ENCODE data around the gene OR13J1.
"Not testable (repeated sequence)": the region's sequence is repeated elsewhere in the genome, so short reads cannot be mapped to it uniquely, and the experiment has no call there.

The OR13J1 gene

GRCh38 chr9:35915681-35916294 is 45.6 kb upstream of the OR13J1 start:
- Histone ChIP-seq H3K27me3 (ENCODE audit: insufficient read depth, low read depth) (no peaks in the 10 kb centered on the region), H3K4me3 (IDR thresholded peaks at IDR 0.05; ENCODE audit: insufficient read depth, low read depth, low read length) (no peak overlapping the region), H2AFZ (ENCODE audit: low read depth) (no peak overlapping the region), H3K4me1 (ENCODE audit: low read depth, poor library complexity, severe bottlenecking) (peaks cover 8% of the 10 kb centered on the region), H3K4me2 (no peak overlapping the region), H3K36me3 (ENCODE audit: insufficient read depth) (no peaks in the 10 kb centered on the region), H3K79me2 (ENCODE audit: insufficient read depth, low read depth) (no peaks in the 10 kb centered on the region), H3K9ac (no peak overlapping the region), H3K27ac (no peak overlapping the region), H4K20me1 (ENCODE audit: insufficient read depth) (no peaks in the 10 kb centered on the region)
- no peak for TF ChIP-seq CTCF (conservative IDR thresholded peaks at IDR 0.05; ENCODE audit: low read depth, low read length)

- no peak overlapping the region for H3K4me2 ChIP-seq
- H3K36me3 ChIP-seq (ENCODE audit: insufficient read depth), result no peaks in the 10 kb centered on the region
- H3K9ac ChIP-seq, result no peak overlapping the region
- no peak overlapping the region for H2AFZ ChIP-seq (ENCODE audit: low read depth)
- peaks cover 13% of the 10 kb centered on the region for H3K4me1 ChIP-seq (ENCODE audit: low read depth, poor library complexity, severe bottlenecking)
- no peaks in the 10 kb centered on the region for H3K27me3 ChIP-seq (ENCODE audit: insufficient read depth, low read depth)
- H3K27ac ChIP-seq, result no peak overlapping the region
- no peak for TF ChIP-seq CTCF (conservative IDR thresholded peaks at IDR 0.05; ENCODE audit: low read depth, low read length)
- H3K4me3 ChIP-seq (IDR thresholded peaks at IDR 0.05; ENCODE audit: insufficient read depth, low read depth, low read length), result no peak overlapping the region
- H4K20me1 ChIP-seq (ENCODE audit: insufficient read depth), result no peaks in the 10 kb centered on the region
- H3K79me2 ChIP-seq (ENCODE audit: insufficient read depth, low read depth), result no peaks in the 10 kb centered on the region
Measured at GRCh38 chr9:35914301-35914807, 44.2 kb upstream of the OR13J1 start.

GRCh38 chr9:35913429-35913828 is 43.2 kb upstream of the OR13J1 start:
- not testable (repeated sequence) for H3K27me3 ChIP-seq (ENCODE audit: insufficient read depth, low read depth); H3K27ac ChIP-seq; H2AFZ ChIP-seq (ENCODE audit: low read depth); H3K79me2 ChIP-seq (ENCODE audit: insufficient read depth, low read depth); H4K20me1 ChIP-seq (ENCODE audit: insufficient read depth); H3K36me3 ChIP-seq (ENCODE audit: insufficient read depth); H3K4me2 ChIP-seq; H3K9ac ChIP-seq; H3K4me3 ChIP-seq (IDR thresholded peaks at IDR 0.05; ENCODE audit: insufficient read depth, low read depth, low read length)
- peaks cover 13% of the 10 kb centered on the region for H3K4me1 ChIP-seq (ENCODE audit: low read depth, poor library complexity, severe bottlenecking)

- Histone ChIP-seq H2AFZ (ENCODE audit: low read depth) (no peak overlapping the region), H3K27me3 (ENCODE audit: insufficient read depth, low read depth) (no peaks in the 10 kb centered on the region), H3K9ac (no peak overlapping the region), H3K4me1 (ENCODE audit: low read depth, poor library complexity, severe bottlenecking) (peaks cover 13% of the 10 kb centered on the region), H3K36me3 (ENCODE audit: insufficient read depth) (no peaks in the 10 kb centered on the region), H3K27ac (no peak overlapping the region), H3K4me3 (IDR thresholded peaks at IDR 0.05; ENCODE audit: insufficient read depth, low read depth, low read length) (no peak overlapping the region), H4K20me1 (ENCODE audit: insufficient read depth) (no peaks in the 10 kb centered on the region), H3K4me2 (no peak overlapping the region), H3K79me2 (ENCODE audit: insufficient read depth, low read depth) (no peaks in the 10 kb centered on the region)
- TF ChIP-seq CTCF (conservative IDR thresholded peaks at IDR 0.05; ENCODE audit: low read depth, low read length), result no peak
Measured at GRCh38 chr9:35912791-35913400, 42.7 kb upstream of the OR13J1 start.

GRCh38 chr9:35911690-35912089 is 41.5 kb upstream of the OR13J1 start:
- Histone ChIP-seq H4K20me1 (ENCODE audit: insufficient read depth) (no peaks in the 10 kb centered on the region), H3K4me3 (IDR thresholded peaks at IDR 0.05; ENCODE audit: insufficient read depth, low read depth, low read length) (no peak overlapping the region), H2AFZ (ENCODE audit: low read depth) (no peak overlapping the region), H3K27ac (no peak overlapping the region), H3K4me1 (ENCODE audit: low read depth, poor library complexity, severe bottlenecking) (peaks cover 13% of the 10 kb centered on the region), H3K27me3 (ENCODE audit: insufficient read depth, low read depth) (no peaks in the 10 kb centered on the region), H3K36me3 (ENCODE audit: insufficient read depth) (no peaks in the 10 kb centered on the region), H3K4me2 (no peak overlapping the region), H3K9ac (no peak overlapping the region), H3K79me2 (ENCODE audit: insufficient read depth, low read depth) (no peaks in the 10 kb centered on the region)
- TF ChIP-seq CTCF (conservative IDR thresholded peaks at IDR 0.05; ENCODE audit: low read depth, low read length), result no peak
